RWPE2 (cell line): ENCODE results near the gene FAAP100.
A peak's percentile ranks its signal among the peaks of the same experiment; 100 is the strongest.

ENCODE experiments used
- ATAC-seq: fragments of 200-7000 bp; cut with Tn5 transposase; 3 replicates; pipeline ENCODE4 v1.9.1; 2021; ENCODE audit warnings: low read depth
- DNase-seq: peaks from one replicate; pipeline ENCODE4 v3.0.0-alpha.2; 2020; ENCODE audit warnings: low spot score
- H3K27ac ChIP-seq: fragments of 450-650 bp; 2 replicates; pipeline ENCODE4 v1.5.1; 2017; ENCODE audit warnings: mild to moderate bottlenecking; ENCODE audit not compliant: poor library complexity, severe bottlenecking
- H3K27me3 ChIP-seq: fragments of 250-450 bp; sonication (Bioruptor Pico); 2 replicates; pipeline ENCODE4 v1.5.1; 2021; ENCODE audit warnings: mild to moderate bottlenecking, moderate library complexity; ENCODE audit not compliant: insufficient read depth, poor library complexity, severe bottlenecking
- H3K36me3 ChIP-seq: fragments of 250-450 bp; sonication (Bioruptor Pico); 2 replicates; pipeline ENCODE4 v1.5.1; 2020; ENCODE audit warnings: low read depth, mild to moderate bottlenecking, moderate library complexity
- H3K4me1 ChIP-seq: fragments of 250-450 bp; sonication (Bioruptor Pico); 2 replicates; pipeline ENCODE4 v1.5.1; 2021; ENCODE audit warnings: mild to moderate bottlenecking, moderate library complexity; ENCODE audit not compliant: insufficient read depth, poor library complexity, severe bottlenecking
- H3K4me3 ChIP-seq: fragments of 250-450 bp; sonication (Bioruptor Pico); 2 replicates; pipeline ENCODE4 v1.5.1; 2021; ENCODE audit warnings: mild to moderate bottlenecking, moderate library complexity; ENCODE audit not compliant: severe bottlenecking
- H3K9me3 ChIP-seq: fragments of 250-450 bp; sonication (Bioruptor Pico); 2 replicates; pipeline ENCODE4 v1.5.1; 2021; ENCODE audit warnings: mild to moderate bottlenecking, moderate library complexity; ENCODE audit not compliant: severe bottlenecking
- TF ChIP-seq, protein P1 (sequence below): fragments of 450-650 bp; IDR thresholded peaks from one replicate; pipeline ENCODE4 v1.5.1; 2017; ENCODE audit warnings: mild to moderate bottlenecking, moderate library complexity; ENCODE audit not compliant: poor library complexity, severe bottlenecking

FAAP100 gene

DNA sequence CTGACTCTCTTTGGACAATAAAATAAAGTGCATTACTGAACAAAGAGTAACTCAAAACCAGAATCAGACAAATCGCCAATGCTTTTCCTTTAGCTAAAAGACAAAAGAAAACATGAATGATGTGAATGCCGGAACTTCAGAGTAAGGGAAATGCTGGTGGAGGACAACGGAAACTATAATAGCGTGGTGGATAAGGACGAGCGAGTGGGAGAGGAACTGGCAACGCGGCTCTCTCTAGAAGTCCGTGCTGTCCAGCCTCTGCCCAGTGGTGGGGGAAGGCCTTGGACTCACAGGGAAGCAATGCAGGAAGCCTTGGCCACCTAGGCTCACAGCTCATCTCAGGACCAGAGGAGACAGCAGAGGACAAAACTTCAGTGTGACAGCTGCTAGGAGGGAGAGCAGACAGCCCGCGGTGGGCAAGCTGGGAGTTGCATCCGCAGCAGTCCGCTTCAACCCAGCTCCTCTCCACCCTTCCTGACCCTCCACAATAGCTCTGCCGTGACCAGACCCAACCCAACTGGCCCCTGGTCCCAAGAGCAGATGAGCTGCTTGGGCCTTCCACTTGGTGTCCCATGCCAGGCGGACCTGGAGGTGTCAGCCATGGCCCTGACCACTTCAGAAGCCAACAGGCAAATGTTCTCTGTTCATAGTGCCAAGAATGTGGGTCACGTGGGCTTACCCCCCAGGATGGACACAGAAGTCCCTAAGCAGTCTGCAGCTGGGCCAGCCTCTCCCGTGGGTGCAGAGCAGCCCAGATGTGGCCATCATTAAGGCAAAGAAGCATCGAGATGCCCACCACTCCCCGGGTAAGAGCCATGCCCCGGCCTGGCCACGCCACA, 5.3 kb upstream of the FAAP100 start:
- DNase-seq (peak; percentile 61), ATAC-seq (no peak)
- Histone ChIP-seq H3K9me3 (no peaks in the 10 kb centered on the region), H3K36me3 (peaks cover 50% of the 10 kb centered on the region), H3K4me1 (peaks cover 8% of the 10 kb centered on the region), H3K27ac (no peak overlapping the region), H3K27me3 (no peaks in the 10 kb centered on the region), H3K4me3 (no peak overlapping the region)
- TF ChIP-seq, protein P1, sequence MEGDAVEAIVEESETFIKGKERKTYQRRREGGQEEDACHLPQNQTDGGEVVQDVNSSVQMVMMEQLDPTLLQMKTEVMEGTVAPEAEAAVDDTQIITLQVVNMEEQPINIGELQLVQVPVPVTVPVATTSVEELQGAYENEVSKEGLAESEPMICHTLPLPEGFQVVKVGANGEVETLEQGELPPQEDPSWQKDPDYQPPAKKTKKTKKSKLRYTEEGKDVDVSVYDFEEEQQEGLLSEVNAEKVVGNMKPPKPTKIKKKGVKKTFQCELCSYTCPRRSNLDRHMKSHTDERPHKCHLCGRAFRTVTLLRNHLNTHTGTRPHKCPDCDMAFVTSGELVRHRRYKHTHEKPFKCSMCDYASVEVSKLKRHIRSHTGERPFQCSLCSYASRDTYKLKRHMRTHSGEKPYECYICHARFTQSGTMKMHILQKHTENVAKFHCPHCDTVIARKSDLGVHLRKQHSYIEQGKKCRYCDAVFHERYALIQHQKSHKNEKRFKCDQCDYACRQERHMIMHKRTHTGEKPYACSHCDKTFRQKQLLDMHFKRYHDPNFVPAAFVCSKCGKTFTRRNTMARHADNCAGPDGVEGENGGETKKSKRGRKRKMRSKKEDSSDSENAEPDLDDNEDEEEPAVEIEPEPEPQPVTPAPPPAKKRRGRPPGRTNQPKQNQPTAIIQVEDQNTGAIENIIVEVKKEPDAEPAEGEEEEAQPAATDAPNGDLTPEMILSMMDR, result no peak

DNA sequence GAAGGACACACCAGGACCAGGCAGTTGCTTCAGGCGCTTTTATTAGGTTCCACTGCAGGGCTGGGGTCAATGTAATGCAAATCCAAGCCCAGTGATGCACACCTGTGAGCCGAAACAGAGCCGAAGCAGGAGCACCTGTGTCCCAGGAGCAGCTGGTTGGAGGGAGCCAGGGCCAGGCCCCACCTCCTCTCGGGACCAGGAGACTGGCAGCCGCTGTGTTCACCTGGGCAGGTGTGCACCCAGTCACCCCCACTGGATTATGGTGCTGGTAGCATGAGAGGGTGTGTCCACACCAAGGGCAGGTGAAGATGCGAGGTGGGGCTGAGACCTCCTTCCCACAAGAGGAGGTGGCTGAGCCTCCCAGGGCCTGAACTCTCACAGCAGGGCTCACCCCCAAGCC, 4.7 kb upstream of the FAAP100 start:
- no peaks in the 10 kb centered on the region for H3K9me3 ChIP-seq
- H3K4me1 ChIP-seq, result peaks cover 8% of the 10 kb centered on the region
- TF ChIP-seq, protein P1, result no peak
- DNase-seq (no peak), ATAC-seq (no peak)
- H3K27ac ChIP-seq, result no peak overlapping the region
- no peak overlapping the region for H3K4me3 ChIP-seq
- H3K27me3 ChIP-seq, result no peaks in the 10 kb centered on the region
- H3K36me3 ChIP-seq, result peaks cover 44% of the 10 kb centered on the region

DNA sequence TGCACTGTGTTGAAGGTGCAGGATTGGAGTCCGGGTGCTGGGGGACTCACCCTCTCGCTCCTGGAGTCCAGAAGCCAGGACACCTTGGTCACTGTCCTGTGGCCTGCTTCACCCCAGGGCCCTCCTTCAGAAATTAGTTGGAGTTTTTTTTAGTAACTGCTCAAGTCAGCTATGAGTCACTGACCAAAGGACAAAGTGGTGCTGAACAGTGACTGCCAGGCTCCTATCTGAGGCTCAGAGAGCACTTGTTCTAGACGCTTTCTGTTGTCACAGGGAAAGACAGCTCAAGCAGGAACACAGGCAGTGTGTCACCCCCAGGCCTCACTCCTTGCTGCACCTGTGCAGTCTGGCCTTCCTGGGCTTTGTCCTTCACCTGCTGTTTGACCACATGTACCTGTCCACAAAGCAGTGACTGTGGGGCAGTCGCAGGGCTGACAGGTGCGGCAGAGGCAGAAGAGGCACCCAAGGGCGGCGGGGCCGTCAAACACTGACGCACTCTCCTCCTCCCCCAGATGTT, 4.1 kb upstream of the FAAP100 start:
- H3K27ac ChIP-seq, result peak overlapping the region; percentile 91
- TF ChIP-seq, protein P1, result no peak
- DNase-seq, result peak; percentile 59
- H3K4me1 ChIP-seq, result peaks cover 8% of the 10 kb centered on the region
- no peak overlapping the region for H3K4me3 ChIP-seq
- H3K36me3 ChIP-seq, result peaks cover 38% of the 10 kb centered on the region
- no peaks in the 10 kb centered on the region for H3K27me3 ChIP-seq
- no peak for ATAC-seq
- H3K9me3 ChIP-seq, result no peaks in the 10 kb centered on the region

DNA sequence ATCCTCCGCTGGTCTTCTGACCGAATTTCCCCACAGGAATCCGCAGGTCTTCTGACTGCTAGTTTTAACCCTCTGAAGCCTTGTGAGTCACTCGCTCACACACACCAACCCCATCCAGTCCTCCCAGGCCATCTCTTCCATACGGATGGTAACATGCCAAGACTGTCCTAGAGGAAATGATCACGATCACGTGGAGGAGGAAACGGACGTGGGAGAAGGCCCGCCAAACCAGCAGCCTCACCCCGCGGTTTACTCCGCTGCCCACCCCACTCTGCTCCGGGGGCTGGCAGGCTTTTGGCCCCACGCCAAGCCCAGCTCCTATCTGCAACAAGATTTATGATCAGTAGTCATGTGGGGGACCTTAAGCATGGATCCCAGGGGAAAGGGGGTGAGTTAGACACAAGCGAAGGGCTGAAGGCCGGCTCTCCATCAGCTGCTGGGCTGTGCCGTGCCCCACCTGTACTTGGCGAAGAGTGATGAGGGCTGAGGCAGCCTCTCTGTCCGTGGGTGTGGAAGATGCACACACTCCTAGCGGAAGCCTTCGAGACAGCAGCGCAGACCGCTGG, 1.5 kb upstream of the FAAP100 start:
- Histone ChIP-seq H3K36me3 (peaks cover 34% of the 10 kb centered on the region), H3K27me3 (no peaks in the 10 kb centered on the region), H3K4me3 (peak overlapping the region; percentile 93), H3K27ac (peak overlapping the region; percentile 91), H3K9me3 (no peaks in the 10 kb centered on the region), H3K4me1 (peaks cover 8% of the 10 kb centered on the region)
- ATAC-seq (peak; percentile 63), DNase-seq (peak; percentile 82)
- TF ChIP-seq, protein P1, result no peak
